Epithelial cell of esophagus (primary cell): ENCODE measurements around the gene SVOP.
A peak's percentile ranks its signal among the peaks of the same experiment; 100 is the strongest.

ENCODE experiments used
- DNase-seq: peaks from one replicate; pipeline ENCODE4 v3.0.0; 2010; ENCODE audit warnings: low read depth
- H3K4me3 ChIP-seq: 2 replicates; pipeline ENCODE4 v1.5.1; 2011; ENCODE audit warnings: mild to moderate bottlenecking, low read length, control low read depth
- TF ChIP-seq, protein P1 (sequence below): IDR thresholded peaks from 2 replicates; pipeline ENCODE4 v1.5.1; 2011; ENCODE audit warnings: low read depth, mild to moderate bottlenecking, low read length, control low read depth, inconsistent platforms; ENCODE audit not compliant: insufficient read depth; ENCODE audit errors: missing control alignments

The SVOP gene

GRCh38 chr12:108916336-108916735 lies 104.5 kb downstream of the SVOP start:
- H3K4me3 ChIP-seq, result no peak overlapping the region
- no peak for DNase-seq
- TF ChIP-seq, protein P1, sequence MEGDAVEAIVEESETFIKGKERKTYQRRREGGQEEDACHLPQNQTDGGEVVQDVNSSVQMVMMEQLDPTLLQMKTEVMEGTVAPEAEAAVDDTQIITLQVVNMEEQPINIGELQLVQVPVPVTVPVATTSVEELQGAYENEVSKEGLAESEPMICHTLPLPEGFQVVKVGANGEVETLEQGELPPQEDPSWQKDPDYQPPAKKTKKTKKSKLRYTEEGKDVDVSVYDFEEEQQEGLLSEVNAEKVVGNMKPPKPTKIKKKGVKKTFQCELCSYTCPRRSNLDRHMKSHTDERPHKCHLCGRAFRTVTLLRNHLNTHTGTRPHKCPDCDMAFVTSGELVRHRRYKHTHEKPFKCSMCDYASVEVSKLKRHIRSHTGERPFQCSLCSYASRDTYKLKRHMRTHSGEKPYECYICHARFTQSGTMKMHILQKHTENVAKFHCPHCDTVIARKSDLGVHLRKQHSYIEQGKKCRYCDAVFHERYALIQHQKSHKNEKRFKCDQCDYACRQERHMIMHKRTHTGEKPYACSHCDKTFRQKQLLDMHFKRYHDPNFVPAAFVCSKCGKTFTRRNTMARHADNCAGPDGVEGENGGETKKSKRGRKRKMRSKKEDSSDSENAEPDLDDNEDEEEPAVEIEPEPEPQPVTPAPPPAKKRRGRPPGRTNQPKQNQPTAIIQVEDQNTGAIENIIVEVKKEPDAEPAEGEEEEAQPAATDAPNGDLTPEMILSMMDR, result no peak

GRCh38 chr12:108915632-108916133 lies 105.2 kb downstream of the SVOP start:
- H3K4me3 ChIP-seq, result no peak overlapping the region
- no peak for DNase-seq
- TF ChIP-seq, protein P1, result no peak

DNA sequence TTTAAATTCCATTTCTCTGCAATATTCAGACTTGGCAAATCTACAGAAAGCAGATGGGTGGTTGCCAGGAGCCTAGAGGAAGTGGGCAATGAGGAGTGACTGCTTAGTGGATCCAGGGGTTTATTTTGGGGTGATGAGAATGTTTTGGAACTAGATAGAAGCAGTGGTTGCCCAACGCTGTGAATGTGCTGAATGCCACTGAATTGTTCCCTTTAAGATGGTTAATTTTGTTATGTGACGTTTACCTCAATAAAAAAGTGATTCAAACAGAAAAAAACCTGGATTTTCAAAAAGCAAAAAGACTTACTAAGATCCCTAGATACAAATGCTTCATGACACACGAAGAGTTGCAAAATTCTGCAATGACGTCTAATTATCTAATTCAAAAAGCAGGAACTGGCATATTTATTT lies 106.7 kb downstream of the SVOP start:
- no peak overlapping the region for H3K4me3 ChIP-seq
- no peak for DNase-seq
- TF ChIP-seq, protein P1, result no peak

GRCh38 chr12:108912361-108912760 lies 108.5 kb downstream of the SVOP start:
- TF ChIP-seq, protein P1, result no peak
- no peak for DNase-seq
- no peak overlapping the region for H3K4me3 ChIP-seq

DNA sequence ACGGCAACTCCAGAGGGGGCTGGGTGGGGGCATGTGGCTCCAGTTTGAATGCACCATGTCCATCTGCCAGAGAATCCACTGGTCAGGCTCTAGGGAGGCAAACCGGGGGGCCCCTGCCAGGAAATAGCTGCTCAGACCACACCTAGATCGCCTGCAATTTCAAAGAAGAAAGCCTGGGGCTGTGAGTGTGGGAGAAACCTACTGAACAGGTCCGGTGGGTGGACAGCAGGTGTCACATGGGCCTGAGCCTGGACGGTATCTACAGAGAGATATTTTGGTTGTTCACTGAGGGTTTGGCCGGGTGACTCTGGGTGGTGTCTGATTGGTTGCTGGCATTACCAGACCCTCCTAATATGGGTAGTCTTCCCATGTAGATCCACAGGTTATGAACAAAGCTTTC lies 109.0 kb downstream of the SVOP start:
- H3K4me3 ChIP-seq, result no peak overlapping the region
- TF ChIP-seq, protein P1, result no peak
- DNase-seq, result peak; percentile 61

- DNase-seq, result no peak
- H3K4me3 ChIP-seq, result no peak overlapping the region
- TF ChIP-seq, protein P1, result no peak
Measured at GRCh38 chr12:108910336-108910735, 110.5 kb downstream of the SVOP start.

GRCh38 chr12:108907839-108908351 lies 113.0 kb downstream of the SVOP start:
- TF ChIP-seq, protein P1, result no peak
- DNase-seq, result peak; percentile 51
- no peak overlapping the region for H3K4me3 ChIP-seq
